Astrocyte (in vitro differentiated cells and primary cell): Measurements from ENCODE around the gene ITGB2. TPM values are rescaled to one million over a fixed set of nuclear protein-coding genes. Genes with fewer than 3 reads are reported as not detected.
A peak's percentile ranks its signal among the peaks of the same experiment; 100 is the strongest.

Source experiments
- DNase-seq: peaks from one replicate; pipeline ENCODE4 v3.0.0-alpha.2; 2010; ENCODE audit warnings: low read depth
- FAIRE-seq: peaks from 2 replicates; lab custom pipeline; 2011; peaks lifted over from hg19 to GRCh38; lab: Jason Lieb, UNC
- H2AFZ ChIP-seq: 2 replicates; pipeline ENCODE4 v1.6.0; 2012; ENCODE audit warnings: low read depth, low read length, inconsistent platforms
- H3K27ac ChIP-seq: 2 replicates; pipeline ENCODE4 v1.5.1; 2011; ENCODE audit warnings: low read depth, low read length, inconsistent platforms
- H3K27me3 ChIP-seq: 2 replicates; pipeline ENCODE4 v1.6.0; 2011; ENCODE audit warnings: low read length, inconsistent platforms; ENCODE audit not compliant: insufficient read depth
- H3K36me3 ChIP-seq: 2 replicates; pipeline ENCODE4 v1.5.1; 2011; ENCODE audit warnings: low read length, inconsistent platforms; ENCODE audit not compliant: insufficient read depth
- H3K4me1 ChIP-seq: 2 replicates; pipeline ENCODE4 v1.5.1; 2011; ENCODE audit warnings: low read length, inconsistent platforms; ENCODE audit not compliant: insufficient read depth
- H3K4me2 ChIP-seq: 2 replicates; pipeline ENCODE4 v1.6.0; 2012; ENCODE audit warnings: low read length, inconsistent platforms
- H3K4me3 ChIP-seq: 2 replicates; pipeline ENCODE4 v1.5.1; 2011; ENCODE audit warnings: low read depth, mild to moderate bottlenecking, low read length, inconsistent platforms; ENCODE audit not compliant: insufficient read depth
- H3K79me2 ChIP-seq: 2 replicates; pipeline ENCODE4 v1.6.0; 2012; ENCODE audit warnings: mild to moderate bottlenecking, low read length, inconsistent platforms; ENCODE audit not compliant: insufficient read depth
- H3K9ac ChIP-seq: 2 replicates; pipeline ENCODE4 v1.6.0; 2012; ENCODE audit warnings: mild to moderate bottlenecking, low read length, inconsistent platforms
- H3K9me3 ChIP-seq: 2 replicates; pipeline ENCODE4 v1.5.1; 2012; ENCODE audit warnings: low read depth, mild to moderate bottlenecking, low read length, inconsistent platforms; ENCODE audit not compliant: insufficient read depth
- H4K20me1 ChIP-seq: 2 replicates; pipeline ENCODE4 v1.6.0; 2012; ENCODE audit warnings: low read length, inconsistent platforms; ENCODE audit not compliant: insufficient read depth
- H3K27ac Mint-ChIP-seq: one replicate; pipeline ENCODE4 v1.8.0; 2021; ENCODE audit warnings: mild to moderate bottlenecking, mixed read lengths; ENCODE audit not compliant: unreplicated experiment
- H3K27me3 Mint-ChIP-seq: one replicate; pipeline ENCODE4 v1.8.0; 2021; ENCODE audit warnings: low read depth, mixed read lengths; ENCODE audit not compliant: unreplicated experiment
- H3K36me3 Mint-ChIP-seq: one replicate; pipeline ENCODE4 v1.8.0; 2021; ENCODE audit warnings: low read depth, mixed read lengths; ENCODE audit not compliant: unreplicated experiment
- H3K4me1 Mint-ChIP-seq: one replicate; pipeline ENCODE4 v1.8.0; 2021; ENCODE audit warnings: low read depth, mixed read lengths; ENCODE audit not compliant: unreplicated experiment
- H3K4me3 Mint-ChIP-seq: one replicate; pipeline ENCODE4 v1.8.0; 2021; ENCODE audit warnings: mild to moderate bottlenecking, moderate library complexity, mixed read lengths; ENCODE audit not compliant: unreplicated experiment
- H3K9me3 Mint-ChIP-seq: one replicate; pipeline ENCODE4 v1.8.0; 2021; ENCODE audit warnings: mild to moderate bottlenecking, mixed read lengths; ENCODE audit not compliant: unreplicated experiment
- EZH2 ChIP-seq: IDR thresholded peaks from 2 replicates; pipeline ENCODE4 v1.6.1; 2012; ENCODE audit warnings: mild to moderate bottlenecking, low read length, inconsistent platforms; ENCODE audit not compliant: insufficient read depth
- total RNA-seq: library from RNA; stranded (reverse); gene quantifications from 2 replicates; pipeline ENCODE4 v1.2.1, GENCODE V29; 2021
- TF ChIP-seq, protein P1 (sequence below): IDR thresholded peaks from 2 replicates; pipeline ENCODE4 v1.5.1; 2011; ENCODE audit warnings: low read depth, mild to moderate bottlenecking, inconsistent platforms, low read length, moderate library complexity; ENCODE audit not compliant: insufficient read depth

The ITGB2 gene
- total RNA-seq, 1 donor from 2014 or later = 0.61 TPM

DNA sequence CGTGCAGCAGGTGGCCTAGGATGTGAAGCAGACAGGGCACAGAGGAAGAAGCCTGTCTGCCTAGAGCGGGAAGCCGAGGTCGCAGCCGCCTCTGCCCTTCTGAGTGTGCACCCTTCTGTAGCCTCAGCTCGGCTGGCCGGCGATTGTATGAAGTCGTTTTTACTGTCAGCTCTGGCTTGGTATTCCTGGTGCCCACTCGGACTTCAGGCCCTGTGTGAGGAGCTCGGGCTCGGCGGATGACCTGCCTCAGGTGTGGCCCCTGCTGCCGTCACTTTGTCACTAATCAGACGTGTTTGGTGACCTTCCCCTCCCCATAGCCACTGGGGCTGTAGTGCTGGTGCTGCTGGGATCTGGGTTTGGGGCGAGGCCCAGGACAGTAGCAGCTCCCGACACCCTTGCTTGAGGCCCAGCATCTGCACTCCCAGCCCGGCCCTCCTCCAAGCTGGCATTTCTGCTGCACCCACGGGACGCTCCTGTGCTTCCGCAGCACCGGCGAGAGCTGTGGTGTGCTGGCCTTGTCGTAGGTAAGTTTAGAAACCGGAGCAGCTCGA lies 37.3 kb upstream of the ITGB2 start:
- Histone ChIP-seq H3K36me3 (peaks cover 6% of the 10 kb centered on the region), H4K20me1 (peaks cover 54% of the 10 kb centered on the region), H3K27me3 (no peaks in the 10 kb centered on the region), H3K79me2 (peaks cover 64% of the 10 kb centered on the region), H3K9ac (no peak overlapping the region), H3K4me1 (peaks cover 43% of the 10 kb centered on the region), H2AFZ (no peak overlapping the region), H3K9me3 (no peaks in the 10 kb centered on the region), H3K27ac (no peak overlapping the region), H3K4me2 (peak overlapping the region; percentile 69), H3K4me3 (no peak overlapping the region)
- DNase-seq (no peak), FAIRE-seq (no peak)
- Mint-ChIP-seq H3K27me3 (no peaks in the 10 kb centered on the region), H3K27ac (peak overlapping the region; percentile 58), H3K4me1 (peaks cover 42% of the 10 kb centered on the region), H3K9me3 (no peaks in the 10 kb centered on the region), H3K4me3 (no peak overlapping the region), H3K36me3 (peaks cover 3% of the 10 kb centered on the region)
- TF ChIP-seq, protein P1, sequence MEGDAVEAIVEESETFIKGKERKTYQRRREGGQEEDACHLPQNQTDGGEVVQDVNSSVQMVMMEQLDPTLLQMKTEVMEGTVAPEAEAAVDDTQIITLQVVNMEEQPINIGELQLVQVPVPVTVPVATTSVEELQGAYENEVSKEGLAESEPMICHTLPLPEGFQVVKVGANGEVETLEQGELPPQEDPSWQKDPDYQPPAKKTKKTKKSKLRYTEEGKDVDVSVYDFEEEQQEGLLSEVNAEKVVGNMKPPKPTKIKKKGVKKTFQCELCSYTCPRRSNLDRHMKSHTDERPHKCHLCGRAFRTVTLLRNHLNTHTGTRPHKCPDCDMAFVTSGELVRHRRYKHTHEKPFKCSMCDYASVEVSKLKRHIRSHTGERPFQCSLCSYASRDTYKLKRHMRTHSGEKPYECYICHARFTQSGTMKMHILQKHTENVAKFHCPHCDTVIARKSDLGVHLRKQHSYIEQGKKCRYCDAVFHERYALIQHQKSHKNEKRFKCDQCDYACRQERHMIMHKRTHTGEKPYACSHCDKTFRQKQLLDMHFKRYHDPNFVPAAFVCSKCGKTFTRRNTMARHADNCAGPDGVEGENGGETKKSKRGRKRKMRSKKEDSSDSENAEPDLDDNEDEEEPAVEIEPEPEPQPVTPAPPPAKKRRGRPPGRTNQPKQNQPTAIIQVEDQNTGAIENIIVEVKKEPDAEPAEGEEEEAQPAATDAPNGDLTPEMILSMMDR = no peak
- TF ChIP-seq EZH2 = no peak

DNA sequence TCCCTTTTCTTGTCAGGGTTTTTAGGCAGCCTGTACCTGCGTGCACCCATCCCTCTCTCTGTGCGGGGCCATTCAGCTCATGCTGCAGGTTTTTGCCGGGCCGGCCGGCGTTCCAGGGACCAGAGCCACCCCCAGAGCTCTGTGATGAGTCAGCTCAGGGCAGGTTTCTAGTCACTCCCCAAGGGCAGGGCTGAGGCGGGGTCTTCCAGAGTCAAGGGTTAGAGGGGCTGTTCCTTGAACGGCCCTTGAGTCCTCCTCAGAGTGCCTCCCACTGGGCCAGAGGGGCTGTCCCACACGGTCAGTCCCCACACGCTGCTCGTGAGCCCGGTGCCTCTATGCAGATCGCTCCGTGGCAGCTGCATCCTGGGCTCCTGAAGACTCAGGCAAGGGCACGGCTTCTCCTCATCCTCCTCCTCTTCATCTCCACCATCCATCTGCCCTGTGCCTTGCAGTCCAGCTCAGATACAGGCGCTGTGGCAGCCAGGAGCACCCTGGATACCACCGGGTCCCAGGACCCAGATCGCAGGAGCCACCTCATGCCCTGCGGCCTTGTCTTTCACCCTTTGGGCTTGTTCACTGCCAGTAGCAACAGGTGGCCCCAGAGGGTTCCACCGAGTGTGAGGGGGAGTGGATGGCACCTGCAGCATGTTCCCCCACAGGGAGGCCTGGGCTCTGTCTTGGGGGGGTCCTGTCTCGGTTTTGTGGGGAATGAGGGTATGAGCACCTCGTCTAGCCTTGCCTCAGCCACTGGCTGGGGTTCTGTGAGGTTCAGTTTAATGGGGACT lies 36.5 kb upstream of the ITGB2 start:
- TF ChIP-seq EZH2 = no peak
- TF ChIP-seq, protein P1 = no peak
- no peak overlapping the region for H3K4me2 ChIP-seq
- H3K36me3 ChIP-seq = peaks cover 6% of the 10 kb centered on the region
- H3K9me3 Mint-ChIP-seq = no peaks in the 10 kb centered on the region
- no peaks in the 10 kb centered on the region for H3K27me3 ChIP-seq
- no peak overlapping the region for H3K4me3 Mint-ChIP-seq
- H3K79me2 ChIP-seq = peaks cover 71% of the 10 kb centered on the region
- H2AFZ ChIP-seq = no peak overlapping the region
- peaks cover 35% of the 10 kb centered on the region for H3K4me1 Mint-ChIP-seq
- H3K27ac ChIP-seq = no peak overlapping the region
- DNase-seq = no peak
- no peak overlapping the region for H3K9ac ChIP-seq
- no peak for FAIRE-seq
- H3K27me3 Mint-ChIP-seq = no peaks in the 10 kb centered on the region
- H3K4me1 ChIP-seq = peaks cover 39% of the 10 kb centered on the region
- no peak overlapping the region for H3K4me3 ChIP-seq
- H3K9me3 ChIP-seq = no peaks in the 10 kb centered on the region
- H3K27ac Mint-ChIP-seq = peak overlapping the region; percentile 58
- peaks cover 62% of the 10 kb centered on the region for H4K20me1 ChIP-seq
- H3K36me3 Mint-ChIP-seq = peaks cover 3% of the 10 kb centered on the region
